Skeletal muscle tissue (tissue), 4 donors: ENCODE measurements around the gene HIVEP3. TPM values are rescaled to one million over a fixed set of nuclear protein-coding genes. Genes with fewer than 3 reads are reported as not detected.

Source experiments
- H3K27ac ChIP-seq: one replicate; pipeline ENCODE4 v1.7.0; 2013; ENCODE audit warnings: mild to moderate bottlenecking, low read depth, low read length, inconsistent platforms
- H3K27me3 ChIP-seq, 3 donors: one replicate each; pipeline ENCODE4 v1.7.0; 2013; ENCODE audit warnings: low read length in 3 of 3; ENCODE audit not compliant: control insufficient read depth in 3 of 3, insufficient read depth in 3 of 3
- H3K36me3 ChIP-seq, 3 donors: one replicate each; pipeline ENCODE4 v1.7.0; 2013; ENCODE audit warnings: low read length in 3 of 3; ENCODE audit not compliant: control insufficient read depth in 3 of 3, insufficient read depth in 3 of 3
- H3K4me1 ChIP-seq, 3 donors: one replicate each; pipeline ENCODE4 v1.7.0; 2013; ENCODE audit warnings: low read length in 3 of 3, mild to moderate bottlenecking in 3 of 3; ENCODE audit not compliant: control insufficient read depth in 3 of 3, insufficient read depth in 3 of 3
- H3K4me3 ChIP-seq, 3 donors: one replicate each; pipeline ENCODE4 v1.7.0; 2013; ENCODE audit warnings: low read length in 3 of 3
- H3K9ac ChIP-seq, 3 donors: one replicate each; pipeline ENCODE4 v1.7.0; 2013; ENCODE audit warnings: low read length in 3 of 3, mild to moderate bottlenecking in 3 of 3, moderate library complexity in 2 of 3, low read depth in 1 of 3
- H3K9me3 ChIP-seq, 3 donors: one replicate each; pipeline ENCODE4 v1.7.0; 2013; ENCODE audit warnings: low read length in 3 of 3; ENCODE audit not compliant: control insufficient read depth in 3 of 3
- total RNA-seq: library from RNA; depleted of rRNA; stranded (reverse); fragments of >200 nt; gene quantifications from one replicate; pipeline ENCODE4 v1.2.3, GENCODE V29; 2014
- donor health status: Osteomylitis.

HIVEP3 gene
- total RNA-seq, 1 donor from 2014 or later = 0.52 TPM

DNA sequence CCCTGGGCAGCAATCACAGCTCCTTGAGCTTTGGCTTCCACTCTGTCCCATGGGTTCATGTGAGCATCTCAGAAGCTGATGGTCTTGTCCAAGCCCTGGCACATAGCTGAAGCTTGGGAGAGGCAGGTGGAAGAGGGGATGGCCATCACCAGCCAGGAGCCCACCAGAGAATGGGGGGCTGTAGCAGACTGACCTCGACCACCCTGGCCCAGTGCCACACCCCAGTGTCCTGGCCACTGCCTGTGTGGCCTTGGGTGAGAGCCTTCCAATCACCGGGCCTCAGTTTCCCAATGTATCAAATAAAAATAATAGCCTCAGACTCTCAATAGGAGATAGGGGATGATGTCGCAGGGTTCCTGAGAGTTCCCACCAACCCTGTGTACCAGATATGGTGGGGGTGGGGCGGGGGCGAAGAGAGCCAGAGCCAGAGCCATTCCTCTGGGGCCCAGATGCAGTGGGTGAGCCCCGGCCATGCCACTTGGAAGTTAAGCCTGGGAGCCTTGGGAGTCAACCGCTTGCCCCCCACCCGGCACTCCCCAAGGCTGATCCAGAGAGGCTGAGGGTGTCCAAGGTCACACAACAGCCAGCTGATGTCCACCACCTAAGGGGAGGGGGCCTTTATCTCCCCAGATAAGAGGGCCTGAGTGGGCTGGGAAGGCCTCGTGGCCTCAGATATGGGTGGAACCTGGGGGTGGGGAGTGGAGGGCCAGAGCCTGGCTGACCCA is 424.9 kb downstream of the HIVEP3 start:
- Histone ChIP-seq H3K36me3 (no peaks in the 10 kb centered on the region), H3K9me3 (no peaks in the 10 kb centered on the region), H3K27ac (no peak overlapping the region), H3K4me3 (no peak overlapping the region), H3K4me1 (peaks cover 14 to 36% (median 28%) of the 10 kb centered on the region in 3 donors), H3K9ac (no peak overlapping the region), H3K27me3 (no peaks in the 10 kb centered on the region)

DNA sequence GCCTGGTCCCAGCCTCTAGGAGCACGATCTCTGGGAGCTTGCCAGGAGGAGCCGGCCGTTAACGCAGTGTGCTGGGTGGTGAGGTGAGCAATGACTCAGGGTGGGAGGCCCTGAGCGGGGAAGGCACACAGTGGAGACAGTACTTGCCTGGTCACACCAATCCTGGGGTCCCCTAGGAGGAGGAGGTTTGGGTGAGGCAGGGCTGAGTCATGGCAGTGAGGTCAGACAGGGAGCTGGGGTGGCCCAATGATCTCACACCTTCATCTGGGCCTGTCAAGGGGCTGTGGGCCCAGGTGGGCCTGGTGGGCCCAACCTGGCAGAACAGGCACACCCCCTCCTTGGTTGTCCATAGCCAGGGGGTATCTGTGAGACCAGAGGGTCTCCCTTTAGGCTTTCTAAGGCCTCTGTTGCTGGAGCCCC is 425.6 kb downstream of the HIVEP3 start:
- Histone ChIP-seq H3K9ac (no peak overlapping the region), H3K4me1 (peaks cover 8 to 29% (median 21%) of the 10 kb centered on the region in 3 donors)

DNA sequence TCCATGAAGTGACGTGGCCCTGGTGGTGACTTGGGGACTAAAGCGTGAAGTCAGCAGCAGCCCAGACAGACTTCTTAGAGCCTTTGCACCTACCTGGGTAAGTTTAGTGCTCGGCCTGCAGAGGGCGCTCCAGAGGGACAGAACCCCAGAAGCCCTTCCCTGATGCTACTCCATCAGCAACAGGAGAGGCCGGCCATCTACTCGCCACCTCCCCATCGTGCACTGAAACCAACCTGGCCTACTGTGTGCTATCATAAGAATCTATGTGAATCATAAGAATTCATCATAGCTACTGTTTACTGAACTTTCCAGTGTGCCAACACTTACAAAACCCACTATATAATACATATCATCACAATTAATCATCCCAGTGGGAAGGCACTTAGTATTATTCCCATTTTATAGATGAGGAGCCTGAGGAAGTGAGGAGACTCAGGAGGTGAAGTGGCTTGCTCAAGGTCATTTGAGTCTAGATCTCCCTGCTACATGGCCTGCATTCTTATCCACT is 426.3 kb downstream of the HIVEP3 start:
- peaks cover 10 to 30% (median 21%) of the 10 kb centered on the region in 3 donors for H3K4me1 ChIP-seq

More for the DNA sequence above, 425.6 kb downstream of the HIVEP3 start:
- no peaks in the 10 kb centered on the region for H3K36me3 ChIP-seq
- H3K27me3 ChIP-seq = no peaks in the 10 kb centered on the region
- H3K9me3 ChIP-seq = no peaks in the 10 kb centered on the region
- H3K4me3 ChIP-seq = no peak overlapping the region
- no peak overlapping the region for H3K27ac ChIP-seq

DNA sequence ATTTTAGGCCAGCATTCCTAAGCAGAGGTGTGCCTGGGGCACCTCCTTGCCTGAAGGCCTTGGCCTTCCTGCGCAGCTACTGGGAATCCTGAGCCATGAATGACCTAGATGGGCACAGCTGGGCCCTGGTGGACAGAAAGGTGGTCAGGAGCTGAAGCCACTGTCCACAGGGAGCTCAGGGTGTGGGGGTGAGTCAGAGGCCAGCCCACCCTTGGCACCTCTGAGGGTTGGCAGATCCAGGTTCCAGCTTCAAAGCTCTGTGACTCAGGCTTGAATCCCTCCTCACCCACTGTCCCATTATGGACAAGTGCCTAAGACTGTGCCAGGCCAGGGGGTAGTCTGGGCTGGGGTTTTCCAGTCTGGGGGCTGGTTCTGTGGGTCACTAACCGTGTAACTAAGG is 427.8 kb downstream of the HIVEP3 start:
- Histone ChIP-seq H3K36me3 (no peaks in the 10 kb centered on the region), H3K4me1 (peaks cover 13 to 31% (median 22%) of the 10 kb centered on the region in 3 donors), H3K4me3 (no peak overlapping the region), H3K9me3 (no peaks in the 10 kb centered on the region), H3K27me3 (peaks cover 0 to 5% (median 0%) of the 10 kb centered on the region in 3 donors), H3K27ac (no peak overlapping the region), H3K9ac (no peak overlapping the region)

More for the DNA sequence above, 426.3 kb downstream of the HIVEP3 start:
- no peak overlapping the region for H3K9ac ChIP-seq
- H3K36me3 ChIP-seq = no peaks in the 10 kb centered on the region
- H3K27ac ChIP-seq = no peak overlapping the region
- no peak overlapping the region for H3K4me3 ChIP-seq
- peaks cover 0 to 5% (median 0%) of the 10 kb centered on the region in 3 donors for H3K27me3 ChIP-seq
- H3K9me3 ChIP-seq = no peaks in the 10 kb centered on the region

DNA sequence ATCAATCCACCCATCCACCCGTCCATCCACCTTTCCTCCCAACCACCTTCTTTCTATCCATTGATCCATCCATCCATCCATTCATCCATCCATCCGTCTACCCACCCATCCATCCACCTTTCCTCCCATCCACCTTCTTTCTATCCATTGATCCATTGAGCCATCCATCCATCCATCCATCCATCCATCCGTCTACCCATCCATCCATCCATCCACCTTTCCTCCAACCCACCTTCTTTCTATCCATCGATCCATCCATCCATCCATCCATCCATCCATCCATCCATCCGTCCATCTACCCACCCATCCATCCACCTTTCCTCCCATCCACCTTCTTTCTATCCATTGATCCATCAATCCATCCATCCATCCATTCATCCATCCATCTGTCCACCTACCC is 429.2 kb downstream of the HIVEP3 start:
- H3K9ac ChIP-seq = no peak overlapping the region

DNA sequence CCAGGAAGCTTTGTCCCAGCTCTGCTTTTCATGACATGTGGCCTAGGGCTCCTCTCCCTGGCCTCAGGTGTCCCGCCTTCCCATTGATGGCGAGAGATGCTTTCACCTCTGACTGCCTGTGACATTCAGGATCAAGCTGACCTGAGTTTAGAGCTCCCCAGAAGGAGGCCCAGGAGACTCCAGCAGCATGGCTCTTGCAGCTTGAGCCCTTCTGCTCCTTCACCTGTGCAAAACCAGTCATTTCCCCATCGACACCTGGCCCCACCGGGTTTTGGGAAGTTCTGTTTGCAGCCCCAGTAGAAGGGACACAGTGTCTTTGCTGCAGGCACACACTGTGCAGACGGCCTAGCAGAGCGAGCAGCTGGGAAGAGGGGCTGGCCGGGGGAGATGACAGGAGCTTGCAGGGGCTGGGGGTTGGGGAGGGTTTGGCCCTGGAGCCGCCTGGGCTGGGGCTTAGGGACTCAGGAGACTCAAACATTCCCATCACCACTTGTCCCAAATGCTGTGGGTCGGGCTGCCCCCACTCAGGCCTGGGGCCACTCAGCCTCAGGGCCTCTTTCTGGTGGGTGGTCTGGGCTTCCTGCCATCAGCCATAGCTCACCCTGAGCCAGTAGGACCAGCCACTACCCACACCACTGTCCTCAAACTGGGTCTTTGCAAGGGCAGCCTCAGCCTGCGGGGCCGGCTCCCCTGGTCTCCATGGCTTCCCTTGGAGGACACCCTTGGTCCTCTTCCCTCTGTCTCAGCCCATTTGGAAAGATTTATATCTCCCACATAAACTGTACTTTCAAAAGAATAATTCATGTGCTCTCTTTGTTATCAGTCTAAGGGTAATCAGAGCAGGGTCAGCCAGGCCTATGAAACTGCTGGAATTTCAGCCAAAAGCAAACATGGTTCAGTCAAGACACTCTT is 430.4 kb downstream of the HIVEP3 start:
- peaks cover 25 to 48% (median 43%) of the 10 kb centered on the region in 3 donors for H3K4me1 ChIP-seq
- no peaks in the 10 kb centered on the region for H3K36me3 ChIP-seq
- H3K27ac ChIP-seq = no peak overlapping the region
- H3K27me3 ChIP-seq = peaks cover 0 to 5% (median 0%) of the 10 kb centered on the region in 3 donors
- no peaks in the 10 kb centered on the region for H3K9me3 ChIP-seq
- H3K9ac ChIP-seq = no peak overlapping the region
- no peak overlapping the region for H3K4me3 ChIP-seq

More for the DNA sequence above, 429.2 kb downstream of the HIVEP3 start:
- peaks cover 13 to 36% (median 31%) of the 10 kb centered on the region in 3 donors for H3K4me1 ChIP-seq
- H3K9me3 ChIP-seq = no peaks in the 10 kb centered on the region
- H3K4me3 ChIP-seq = no peak overlapping the region
- H3K36me3 ChIP-seq = no peaks in the 10 kb centered on the region
- peaks cover 0 to 5% (median 0%) of the 10 kb centered on the region in 3 donors for H3K27me3 ChIP-seq
- H3K27ac ChIP-seq = no peak overlapping the region

DNA sequence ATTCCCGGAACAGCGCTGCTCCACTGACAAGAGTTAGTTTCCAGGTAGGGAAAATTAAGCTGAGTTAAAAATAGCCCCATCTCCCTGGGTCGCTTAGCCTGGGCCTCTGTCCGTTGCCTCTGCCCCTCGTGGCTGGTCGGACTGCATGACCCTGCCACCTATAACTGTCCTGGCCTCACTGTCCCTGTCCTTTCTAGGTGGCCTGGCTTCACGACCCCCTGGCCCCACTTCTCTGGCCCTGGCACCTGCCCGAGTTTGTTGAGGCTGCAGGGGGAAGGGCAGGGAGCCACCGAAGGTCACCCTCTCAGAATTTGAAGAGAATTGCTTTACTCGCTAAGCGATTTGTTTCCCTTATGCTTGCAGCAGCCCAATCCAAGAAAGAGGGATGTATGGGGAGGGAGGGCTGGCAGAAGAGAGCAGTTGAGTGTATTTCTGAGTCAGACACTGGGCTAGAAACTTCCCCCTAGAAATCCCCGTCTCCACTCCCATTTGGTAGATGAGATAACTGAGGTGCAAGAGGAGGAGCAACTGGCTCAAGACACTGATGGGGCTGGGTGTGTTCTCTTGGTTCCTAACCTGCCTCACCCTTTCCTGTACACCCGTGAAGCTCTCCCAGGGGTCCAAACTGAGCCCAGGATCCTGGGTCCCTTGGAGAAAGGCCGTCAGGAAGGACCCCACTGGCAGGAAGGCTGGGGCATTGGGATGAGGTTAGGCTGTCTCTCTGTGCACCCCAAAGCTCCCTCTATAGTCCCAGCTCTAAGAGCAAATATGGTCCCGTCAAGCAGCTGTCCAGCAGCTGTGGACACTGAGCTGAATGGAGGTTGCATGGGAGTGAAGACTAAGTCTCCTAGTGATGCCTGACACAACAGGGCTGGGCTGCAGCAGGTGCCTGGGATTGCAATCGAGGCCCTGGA is 431.3 kb downstream of the HIVEP3 start:
- peak overlapping the region in 2 of 3 donors; percentile 14 to 49 for H3K4me3 ChIP-seq
- peak overlapping the region; percentile 58 for H3K27ac ChIP-seq
- H3K9me3 ChIP-seq = no peaks in the 10 kb centered on the region
- H3K36me3 ChIP-seq = no peaks in the 10 kb centered on the region
- H3K9ac ChIP-seq = peak overlapping the region; percentile 59 to 69 (median 61)
- peaks cover 34 to 57% (median 52%) of the 10 kb centered on the region in 3 donors for H3K4me1 ChIP-seq
- H3K27me3 ChIP-seq = peaks cover 0 to 5% (median 0%) of the 10 kb centered on the region in 3 donors

DNA sequence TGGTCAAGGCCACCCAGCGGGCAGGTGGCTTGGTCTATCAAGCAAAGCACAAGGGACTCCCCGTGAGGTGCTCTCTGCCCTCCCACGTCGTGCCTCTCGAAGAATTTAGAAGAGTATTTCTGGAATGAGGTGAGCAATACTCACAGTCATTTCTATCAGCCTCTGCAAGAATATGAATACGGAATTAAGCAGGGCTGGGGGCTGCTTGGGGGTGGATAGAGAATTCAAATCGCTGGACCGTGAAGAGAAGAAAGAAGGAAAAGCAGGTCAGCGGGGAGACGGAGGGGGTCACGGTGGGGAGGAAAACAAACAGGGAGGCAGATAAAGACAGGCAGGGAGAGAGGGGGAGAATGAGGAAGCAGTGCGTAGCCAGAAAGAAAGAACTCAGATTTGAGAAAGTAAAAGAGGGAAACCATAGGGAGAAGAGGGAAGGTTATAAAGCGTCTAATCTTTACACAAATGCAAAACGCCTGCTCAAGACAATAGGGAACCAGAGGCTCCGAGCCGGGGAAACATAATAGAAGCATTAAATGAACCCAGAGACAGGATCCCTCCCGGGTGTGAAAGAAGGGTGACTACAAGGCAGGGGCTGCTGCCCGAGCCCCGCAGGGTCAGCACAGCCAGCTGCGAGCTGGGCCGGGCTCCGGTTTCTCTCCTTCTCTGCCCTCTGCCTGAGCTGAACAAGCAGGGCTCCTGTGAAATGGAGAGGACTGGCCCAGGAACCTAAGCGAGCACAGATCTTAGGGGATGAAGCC is 432.2 kb downstream of the HIVEP3 start:
- peak overlapping the region; percentile 58 for H3K27ac ChIP-seq
- no peaks in the 10 kb centered on the region for H3K36me3 ChIP-seq
- H3K9me3 ChIP-seq = no peaks in the 10 kb centered on the region
- H3K9ac ChIP-seq = peak overlapping the region; percentile 59 to 69 (median 61)
- peak overlapping the region in 2 of 3 donors; percentile 14 to 49 for H3K4me3 ChIP-seq
- peaks cover 39 to 64% (median 56%) of the 10 kb centered on the region in 3 donors for H3K4me1 ChIP-seq
- H3K27me3 ChIP-seq = peaks cover 0 to 5% (median 0%) of the 10 kb centered on the region in 3 donors
